ENCODE data around the gene CLDN8. TPM values are rescaled to one million over a fixed set of nuclear protein-coding genes. Genes with fewer than 3 reads are reported as not detected.

CLDN8 gene
- total RNA-seq, 1 experiment from 2014 or later: not detected

GRCh38 chr21:30209601-30210000, 6.3 kb downstream of the CLDN8 start:
- Histone ChIP-seq H3K9me3 (ENCODE audit: control insufficient read depth, insufficient read depth, low read depth, low read length) (no peaks in the 10 kb centered on the region), H3K36me3 (ENCODE audit: control insufficient read depth, insufficient read depth, low read length) (no peaks in the 10 kb centered on the region), H3K4me3 (ENCODE audit: low read depth in 2 of 2, low read length in 2 of 2) (no peak overlapping the region), H3K27me3 (ENCODE audit: control insufficient read depth, insufficient read depth, low read length) (no peaks in the 10 kb centered on the region), H3K4me1 (ENCODE audit: control insufficient read depth, insufficient read depth, low read length) (no peaks in the 10 kb centered on the region), H3K27ac (ENCODE audit: low read length) (no peak overlapping the region)
- CTCF ChIA-PET: no interaction called here
- ATAC-seq (no peak), DNase-seq (ENCODE audit: low read depth, low spot score) (no peak)
- no TSS peak for BruUV-seq (replicated peaks)
- intact Hi-C loops (cut with micrococcal nuclease; ENCODE audit: unreplicated experiment) (no loop called here), in situ Hi-C loops (cut with HindIII; ENCODE audit: low pct_unique_long_range_greater_than_20kb, low sequenced_read_pairs) (no loop called here)
- POLR2A ChIA-PET: no interaction called here
- TF ChIP-seq CTCF (IDR thresholded peaks at IDR 0.05) (no peak), POLR2AphosphoS5 (IDR thresholded peaks at IDR 0.05; ENCODE audit: low read depth, low read length) (no peak), TCF7L2 (IDR thresholded peaks at IDR 0.05; ENCODE audit: low read depth, low read length) (no peak)

GRCh38 chr21:30207252-30207579, 8.7 kb downstream of the CLDN8 start:
- no peak overlapping the region for H3K27ac ChIP-seq (ENCODE audit: low read length)
- POLR2A ChIA-PET: no interaction called here
- in situ Hi-C loops (cut with HindIII; ENCODE audit: low pct_unique_long_range_greater_than_20kb, low sequenced_read_pairs): no loop called here

GRCh38 chr21:30206551-30207251, 9.2 kb downstream of the CLDN8 start:
- ATAC-seq: no peak
- TF ChIP-seq REST (IDR thresholded peaks at IDR 0.05; ENCODE audit: insufficient read depth in 1 of 2, low read depth in 2 of 2, low read length in 1 of 2): no peak
- TF ChIP-seq POLR2AphosphoS5 (IDR thresholded peaks at IDR 0.05; ENCODE audit: low read depth, low read length): no peak
- no peak for TF ChIP-seq CTCF (IDR thresholded peaks at IDR 0.05)
- no peak for TF ChIP-seq SIN3A (IDR thresholded peaks at IDR 0.05; ENCODE audit: borderline replicate concordance, insufficient read depth, low read depth, low read length)
- TF ChIP-seq TCF7L2 (IDR thresholded peaks at IDR 0.05; ENCODE audit: low read depth, low read length): no peak
- ChIA-PET POLR2A (no interaction called here), CTCF (no interaction called here)
- in situ Hi-C loops (cut with HindIII; ENCODE audit: low pct_unique_long_range_greater_than_20kb, low sequenced_read_pairs): no loop called here
- Histone ChIP-seq H3K27me3 (ENCODE audit: control insufficient read depth, insufficient read depth, low read length) (no peaks in the 10 kb centered on the region), H3K36me3 (ENCODE audit: control insufficient read depth, insufficient read depth, low read length) (no peaks in the 10 kb centered on the region), H3K4me3 (ENCODE audit: low read depth in 2 of 2, low read length in 2 of 2) (no peak overlapping the region), H3K4me1 (ENCODE audit: control insufficient read depth, insufficient read depth, low read length) (no peaks in the 10 kb centered on the region), H3K27ac (ENCODE audit: low read length) (no peak overlapping the region), H3K9me3 (ENCODE audit: control insufficient read depth, insufficient read depth, low read depth, low read length) (no peaks in the 10 kb centered on the region)
- DNase-seq (ENCODE audit: low read depth, low spot score): no peak
- intact Hi-C loops (cut with micrococcal nuclease; ENCODE audit: unreplicated experiment): no loop called here
- BruUV-seq (replicated peaks): no TSS peak

More at GRCh38 chr21:30207252-30207579, 8.7 kb downstream of the CLDN8 start:
- Histone ChIP-seq H3K36me3 (ENCODE audit: control insufficient read depth, insufficient read depth, low read length) (no peaks in the 10 kb centered on the region), H3K27me3 (ENCODE audit: control insufficient read depth, insufficient read depth, low read length) (no peaks in the 10 kb centered on the region), H3K4me1 (ENCODE audit: control insufficient read depth, insufficient read depth, low read length) (no peaks in the 10 kb centered on the region), H3K4me3 (ENCODE audit: low read depth in 2 of 2, low read length in 2 of 2) (no peak overlapping the region), H3K9me3 (ENCODE audit: control insufficient read depth, insufficient read depth, low read depth, low read length) (no peaks in the 10 kb centered on the region)
- intact Hi-C loops (cut with micrococcal nuclease; ENCODE audit: unreplicated experiment): no loop called here
- DNase-seq (ENCODE audit: low read depth, low spot score) (no peak), ATAC-seq (no peak)
- CTCF ChIA-PET: no interaction called here
- no TSS peak for BruUV-seq (replicated peaks)
- TF ChIP-seq TCF7L2 (IDR thresholded peaks at IDR 0.05; ENCODE audit: low read depth, low read length): no peak
- TF ChIP-seq SIN3A (IDR thresholded peaks at IDR 0.05; ENCODE audit: borderline replicate concordance, insufficient read depth, low read depth, low read length): no peak

All from Panc1 (cell line).